K562 (cell line): ENCODE data around the gene JUNB. TPM values are rescaled to one million over a fixed set of nuclear protein-coding genes. Genes with fewer than 3 reads are reported as not detected.
A peak's percentile ranks its signal among the peaks of the same experiment; 100 is the strongest.

ENCODE experiments used
- AFF4 ChIP-seq: sonication (generic); formaldehyde crosslinking; IDR thresholded peaks from 2 replicates; pipeline ENCODE4 v1.8.0; 2023; ENCODE audit warnings: mild to moderate bottlenecking, missing genetic modification reagents
- MTA2 ChIP-seq: fragments of 450-650 bp; IDR thresholded peaks from 2 replicates; pipeline ENCODE4 v1.6.1; 2016; ENCODE audit warnings: low read depth
- NEUROD1 ChIP-seq: fragments of 150-350 bp; IDR thresholded peaks from 2 replicates; pipeline ENCODE4 v1.6.1; 2014; ENCODE audit warnings: borderline replicate concordance, low read length, low read depth; ENCODE audit not compliant: partially characterized antibody
- POLR2H ChIP-seq: IDR thresholded peaks from 2 replicates; pipeline ENCODE4 v1.6.1; 2016; ENCODE audit warnings: missing genetic modification characterization, low read depth, mild to moderate bottlenecking, control low read depth, missing compliant biosample characterization, moderate library complexity
- TGIF2 ChIP-seq: sonication (generic); formaldehyde crosslinking; IDR thresholded peaks from 2 replicates; pipeline ENCODE4 v1.8.1; 2022; ENCODE audit warnings: mild to moderate bottlenecking, missing genetic modification reagents, moderate library complexity
- ZFX ChIP-seq: sonication (generic); formaldehyde crosslinking; IDR thresholded peaks from 2 replicates; pipeline ENCODE4 v1.8.0; 2022; ENCODE audit warnings: mild to moderate bottlenecking, missing genetic modification reagents, moderate library complexity
- polyA plus RNA-seq, 8 experiments: library from polyadenylated mRNA; depleted of rRNA in 4 of 8; stranded (reverse) in 5 of 8; unstranded in 3 of 8; fragments of >200 nt; fragmentation: Nextera tagmentation in 2 of 8; fragmentation: Illumina TruSeq in 1 of 8; extraction: Ambion mirVana in 2 of 8; extraction: Trizol in 1 of 8; gene quantifications; 2 replicates each; pipeline versions ENCODE4 v1.2.1 to v1.2.3, GENCODE V29; 2011 to 2014; ENCODE audit warnings: inconsistent platforms in 1 of 8, missing spikeins in 1 of 8
- total RNA-seq, 7 experiments: library from RNA; depleted of rRNA in 6 of 7; stranded (reverse); fragments of >200 nt in 6 of 7; fragmentation: Illumina TruSeq in 2 of 7; extraction: Trizol in 2 of 7; gene quantifications; 2 replicates each; pipeline versions ENCODE4 v1.2.1 to v1.2.3, GENCODE V29; 2011 to 2021; ENCODE audit warnings: low replicate concordance in 1 of 7
- TF ChIP-seq, protein P1 (sequence below): fragments of 450-650 bp; IDR thresholded peaks from 2 replicates; pipeline ENCODE4 v1.6.1; 2016; ENCODE audit warnings: borderline replicate concordance
- TF ChIP-seq, protein P2 (sequence below), 3 experiments: fragments of 200-800 bp in 1 of 3; fragments of 250-450 bp in 1 of 3; fragments of 450-650 bp in 1 of 3; sonication (Bioruptor Pico) in 1 of 3; sonication (Bioruptor generic) in 1 of 3; formaldehyde crosslinking in 1 of 3; IDR thresholded peaks; 2 replicates each; pipeline versions ENCODE4 v1.6.1 to v1.8.0; 2016 to 2022; ENCODE audit warnings: mild to moderate bottlenecking in 2 of 3, missing genetic modification characterization in 2 of 3, missing compliant biosample characterization in 1 of 3, moderate library complexity in 1 of 3

Gene JUNB
- total and polyA plus RNA-seq, 9 of the 15 experiments (the other 6 are each of a cell fraction or from before 2014, with no cell fraction given): 0.23 to 88.1 (median 13.1) TPM

GRCh38 chr19:12783849-12784393 is 7.4 kb upstream of the JUNB start (continued):
- TF ChIP-seq, protein P1, sequence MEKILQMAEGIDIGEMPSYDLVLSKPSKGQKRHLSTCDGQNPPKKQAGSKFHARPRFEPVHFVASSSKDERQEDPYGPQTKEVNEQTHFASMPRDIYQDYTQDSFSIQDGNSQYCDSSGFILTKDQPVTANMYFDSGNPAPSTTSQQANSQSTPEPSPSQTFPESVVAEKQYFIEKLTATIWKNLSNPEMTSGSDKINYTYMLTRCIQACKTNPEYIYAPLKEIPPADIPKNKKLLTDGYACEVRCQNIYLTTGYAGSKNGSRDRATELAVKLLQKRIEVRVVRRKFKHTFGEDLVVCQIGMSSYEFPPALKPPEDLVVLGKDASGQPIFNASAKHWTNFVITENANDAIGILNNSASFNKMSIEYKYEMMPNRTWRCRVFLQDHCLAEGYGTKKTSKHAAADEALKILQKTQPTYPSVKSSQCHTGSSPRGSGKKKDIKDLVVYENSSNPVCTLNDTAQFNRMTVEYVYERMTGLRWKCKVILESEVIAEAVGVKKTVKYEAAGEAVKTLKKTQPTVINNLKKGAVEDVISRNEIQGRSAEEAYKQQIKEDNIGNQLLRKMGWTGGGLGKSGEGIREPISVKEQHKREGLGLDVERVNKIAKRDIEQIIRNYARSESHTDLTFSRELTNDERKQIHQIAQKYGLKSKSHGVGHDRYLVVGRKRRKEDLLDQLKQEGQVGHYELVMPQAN: no peak
- TF ChIP-seq, protein P2, sequence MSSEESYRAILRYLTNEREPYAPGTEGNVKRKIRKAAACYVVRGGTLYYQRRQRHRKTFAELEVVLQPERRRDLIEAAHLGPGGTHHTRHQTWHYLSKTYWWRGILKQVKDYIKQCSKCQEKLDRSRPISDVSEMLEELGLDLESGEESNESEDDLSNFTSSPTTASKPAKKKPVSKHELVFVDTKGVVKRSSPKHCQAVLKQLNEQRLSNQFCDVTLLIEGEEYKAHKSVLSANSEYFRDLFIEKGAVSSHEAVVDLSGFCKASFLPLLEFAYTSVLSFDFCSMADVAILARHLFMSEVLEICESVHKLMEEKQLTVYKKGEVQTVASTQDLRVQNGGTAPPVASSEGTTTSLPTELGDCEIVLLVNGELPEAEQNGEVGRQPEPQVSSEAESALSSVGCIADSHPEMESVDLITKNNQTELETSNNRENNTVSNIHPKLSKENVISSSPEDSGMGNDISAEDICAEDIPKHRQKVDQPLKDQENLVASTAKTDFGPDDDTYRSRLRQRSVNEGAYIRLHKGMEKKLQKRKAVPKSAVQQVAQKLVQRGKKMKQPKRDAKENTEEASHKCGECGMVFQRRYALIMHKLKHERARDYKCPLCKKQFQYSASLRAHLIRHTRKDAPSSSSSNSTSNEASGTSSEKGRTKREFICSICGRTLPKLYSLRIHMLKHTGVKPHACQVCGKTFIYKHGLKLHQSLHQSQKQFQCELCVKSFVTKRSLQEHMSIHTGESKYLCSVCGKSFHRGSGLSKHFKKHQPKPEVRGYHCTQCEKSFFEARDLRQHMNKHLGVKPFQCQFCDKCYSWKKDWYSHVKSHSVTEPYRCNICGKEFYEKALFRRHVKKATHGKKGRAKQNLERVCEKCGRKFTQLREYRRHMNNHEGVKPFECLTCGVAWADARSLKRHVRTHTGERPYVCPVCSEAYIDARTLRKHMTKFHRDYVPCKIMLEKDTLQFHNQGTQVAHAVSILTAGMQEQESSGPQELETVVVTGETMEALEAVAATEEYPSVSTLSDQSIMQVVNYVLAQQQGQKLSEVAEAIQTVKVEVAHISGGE (CRISPR knock-in tag; IDR thresholded peaks at IDR 0.05): peak in 1 of 3 experiments; percentile 15; a peak in 1 of 6 replicates
- TF ChIP-seq POLR2H (tag) (no peak), MTA2 (no peak), ZFX (CRISPR knock-in tag) (peak; percentile 40; the same call in 1 of the 2 replicates), AFF4 (CRISPR knock-in tag) (no peak), NEUROD1 (no peak), TGIF2 (CRISPR knock-in tag) (no peak)
